ENCODE measurements around the gene KLHL26. TPM values are rescaled to one million over a fixed set of nuclear protein-coding genes. Genes with fewer than 3 reads are reported as not detected.

KLHL26 gene
- polyA plus RNA-seq, 1 donor from 2014 or later: 4.7 TPM

- TF ChIP-seq TAF1 (IDR thresholded peaks at IDR 0.05; ENCODE audit: low read depth): no peak
- H3K79me2 ChIP-seq (replicated peaks; ENCODE audit: insufficient read depth, low read length): no peaks in the 10 kb centered on the region
- no peaks in the 10 kb centered on the region for H3K9me2 ChIP-seq (ENCODE audit: insufficient read depth, low read length)
- no peaks in the 10 kb centered on the region for H3K27me3 ChIP-seq (ENCODE audit: insufficient read depth, low read depth, low read length)
- no peaks in the 10 kb centered on the region for H3K36me3 ChIP-seq (ENCODE audit: insufficient read depth, low read length)
- peak overlapping the region; percentile 56 for H3K27ac ChIP-seq (ENCODE audit: low read length)
- no peaks in the 10 kb centered on the region for H4K20me1 ChIP-seq (ENCODE audit: insufficient read depth)
- no peak overlapping the region for H2AFZ ChIP-seq (ENCODE audit: low read depth, low read length)
- H3K9me3 ChIP-seq (ENCODE audit: low read length): no peaks in the 10 kb centered on the region
- peak overlapping the region; percentile 57 for H3K9ac ChIP-seq (ENCODE audit: low read length)
- no peaks in the 10 kb centered on the region for H3F3A ChIP-seq (ENCODE audit: insufficient read depth, low read length, poor library complexity, severe bottlenecking)
- H3K4me2 ChIP-seq (ENCODE audit: low read length): peak overlapping the region; percentile 48
- peak overlapping the region; percentile 62 for H3K4me3 ChIP-seq (ENCODE audit: low read length)
These were observed 64.4 kb downstream of the KLHL26 start for GRCh38 chr19:18701250-18701608.

GRCh38 chr19:18704054-18704453, 67.2 kb downstream of the KLHL26 start:
- Histone ChIP-seq H3K36me3 (ENCODE audit: insufficient read depth, low read length) (no peaks in the 10 kb centered on the region), H3K27ac (ENCODE audit: low read length) (no peak overlapping the region), H3K27me3 (ENCODE audit: insufficient read depth, low read depth, low read length) (no peaks in the 10 kb centered on the region), H4K20me1 (ENCODE audit: insufficient read depth) (no peaks in the 10 kb centered on the region), H3K9ac (ENCODE audit: low read length) (no peak overlapping the region), H3K9me2 (ENCODE audit: insufficient read depth, low read length) (no peaks in the 10 kb centered on the region), H3K4me3 (ENCODE audit: low read length) (no peak overlapping the region), H3K4me2 (ENCODE audit: low read length) (no peak overlapping the region), H2AFZ (ENCODE audit: low read depth, low read length) (no peak overlapping the region), H3F3A (ENCODE audit: insufficient read depth, low read length, poor library complexity, severe bottlenecking) (no peaks in the 10 kb centered on the region), H3K79me2 (replicated peaks; ENCODE audit: insufficient read depth, low read length) (peaks cover 8% of the 10 kb centered on the region), H3K9me3 (ENCODE audit: low read length) (no peaks in the 10 kb centered on the region)
- TF ChIP-seq POLR2AphosphoS5 (IDR thresholded peaks at IDR 0.05): no peak

GRCh38 chr19:18704971-18705370, 68.1 kb downstream of the KLHL26 start:
- Histone ChIP-seq H3F3A (ENCODE audit: insufficient read depth, low read length, poor library complexity, severe bottlenecking) (no peaks in the 10 kb centered on the region), H3K79me2 (replicated peaks; ENCODE audit: insufficient read depth, low read length) (peaks cover 8% of the 10 kb centered on the region), H3K9me3 (ENCODE audit: low read length) (no peaks in the 10 kb centered on the region), H4K20me1 (ENCODE audit: insufficient read depth) (no peaks in the 10 kb centered on the region), H3K27me3 (ENCODE audit: insufficient read depth, low read depth, low read length) (no peaks in the 10 kb centered on the region), H3K4me2 (ENCODE audit: low read length) (no peak overlapping the region), H3K36me3 (ENCODE audit: insufficient read depth, low read length) (no peaks in the 10 kb centered on the region), H2AFZ (ENCODE audit: low read depth, low read length) (no peak overlapping the region), H3K27ac (ENCODE audit: low read length) (no peak overlapping the region), H3K9me2 (ENCODE audit: insufficient read depth, low read length) (no peaks in the 10 kb centered on the region), H3K4me3 (ENCODE audit: low read length) (no peak overlapping the region), H3K9ac (ENCODE audit: low read length) (no peak overlapping the region)
- TF ChIP-seq REST (IDR thresholded peaks at IDR 0.05; ENCODE audit: borderline replicate concordance) (no peak), EZH2 (IDR thresholded peaks at IDR 0.05; ENCODE audit: borderline replicate concordance, insufficient read depth, low read length, poor library complexity, severe bottlenecking) (no peak), EP300 (conservative IDR thresholded peaks at IDR 0.05; ENCODE audit: poor library complexity, severe bottlenecking) (no peak), POLR2AphosphoS5 (IDR thresholded peaks at IDR 0.05) (no peak), RAD21 (conservative IDR thresholded peaks at IDR 0.05) (no peak), MXI1 (conservative IDR thresholded peaks at IDR 0.05; ENCODE audit: poor library complexity, severe bottlenecking) (no peak), TAF1 (IDR thresholded peaks at IDR 0.05; ENCODE audit: low read depth) (no peak), CTCF (IDR thresholded peaks at IDR 0.05; ENCODE audit: poor library complexity, severe bottlenecking) (no peak), SMC3 (conservative IDR thresholded peaks at IDR 0.05; ENCODE audit: poor library complexity) (no peak)

Data from neural cell (in vitro differentiated cells).